HepG2 (cell line): ENCODE results near the gene TPCN2. TPM values are rescaled to one million over a fixed set of nuclear protein-coding genes. Genes with fewer than 3 reads are reported as not detected.

ENCODE experiments used
- ATAC-seq: fragments of 200-7000 bp; cut with Tn5 transposase; 3 replicates; pipeline ENCODE4 v1.9.1; 2020; ENCODE audit warnings: mild to moderate bottlenecking, moderate library complexity
- BruUV-seq: library from RNA; stranded (reverse); fragments of 400-500 nt; replicated peaks from 2 replicates; lab custom pipeline; 2021; lab: Mats Ljungman, UMichigan
- CTCF ChIA-PET: fragments of 300-600 bp; formaldehyde crosslinking; extraction: SDS; loops from one replicate; lab custom pipeline; 2021; ENCODE audit warnings: low total read pairs, inconsistent platforms, low intra/inter-chr PET ratio; lab: Yijun Ruan, JAX
- POLR2A ChIA-PET: fragments of 350-600 bp; sonication (Branson Sonifier 250); formaldehyde crosslinking; loops from one replicate; lab custom pipeline; 2020; ENCODE audit warnings: antibody characterized with exemption, inconsistent platforms; lab: Yijun Ruan, JAX
- DNase-seq: peaks from one replicate; pipeline ENCODE4 v3.0.0-alpha.2; 2015; ENCODE audit warnings: low spot score
- FAIRE-seq: peaks from 3 replicates; lab custom pipeline; 2011; peaks lifted over from hg19 to GRCh38; lab: Jason Lieb, UNC
- H2AFZ ChIP-seq: one replicate; pipeline ENCODE4 v1.6.1; 2011; ENCODE audit warnings: low read length, inconsistent platforms
- H3K27ac ChIP-seq: fragments of 300-600 bp; 3 replicates; pipeline ENCODE4 v1.8.0; 2011; ENCODE audit warnings: mixed run types, mild to moderate bottlenecking, mixed read lengths, low read length, inconsistent platforms; ENCODE audit not compliant: insufficient read depth; ENCODE audit errors: extremely low read length
- H3K27me3 ChIP-seq, 2 experiments: fragments of 200-600 bp in 1 of 2; 2 replicates in 1 of 2; 3 replicates in 1 of 2; pipeline versions ENCODE4 v1.6.0 to v1.8.0; 2011; ENCODE audit warnings: low read length in 2 of 2, mild to moderate bottlenecking in 2 of 2, moderate library complexity in 2 of 2, inconsistent platforms in 1 of 2; ENCODE audit not compliant: insufficient read depth in 2 of 2, control insufficient read depth in 1 of 2
- H3K36me3 ChIP-seq, 2 experiments: fragments of 200-600 bp in 1 of 2; replicated peaks in 1 of 2; 2 replicates in 1 of 2; 3 replicates in 1 of 2; pipeline versions ENCODE4 v1.5.1 to v1.8.0; 2011; ENCODE audit warnings: low read length in 2 of 2, inconsistent platforms in 1 of 2; ENCODE audit not compliant: insufficient read depth in 2 of 2, control insufficient read depth in 1 of 2
- H3K4me1 ChIP-seq: 2 replicates; pipeline ENCODE4 v1.5.1; 2012; ENCODE audit warnings: low read length, inconsistent platforms; ENCODE audit not compliant: insufficient read depth
- H3K4me2 ChIP-seq: 2 replicates; pipeline ENCODE4 v1.6.0; 2011; ENCODE audit warnings: low read depth, low read length, inconsistent platforms
- H3K4me3 ChIP-seq, 3 experiments: fragments of 200-600 bp in 1 of 3; sonication (generic), shearing (Covaris generic) in 1 of 3; replicated peaks in 1 of 3; 2 replicates each; pipeline ENCODE4 v1.5.1; 2011 to 2016; ENCODE audit warnings: low read length in 3 of 3, inconsistent platforms in 2 of 3, low read depth in 2 of 3, mild to moderate bottlenecking in 2 of 3, control low read depth in 1 of 3, mixed read lengths in 1 of 3; ENCODE audit not compliant: insufficient read depth in 1 of 3
- H3K79me2 ChIP-seq: one replicate; pipeline ENCODE4 v1.6.1; 2011; ENCODE audit warnings: low read length, inconsistent platforms; ENCODE audit not compliant: insufficient read depth
- H3K9ac ChIP-seq: 2 replicates; pipeline ENCODE4 v1.6.0; 2011; ENCODE audit warnings: mild to moderate bottlenecking, low read depth, low read length, inconsistent platforms; ENCODE audit not compliant: insufficient read depth
- H3K9me3 ChIP-seq: 2 replicates; pipeline ENCODE4 v1.5.1; 2012; ENCODE audit warnings: mild to moderate bottlenecking, low read length
- H4K20me1 ChIP-seq: 2 replicates; pipeline ENCODE4 v1.6.0; 2011; ENCODE audit warnings: inconsistent platforms, mild to moderate bottlenecking, low read length, moderate library complexity; ENCODE audit not compliant: insufficient read depth
- AGO2 ChIP-seq: fragments of 200-400 bp; formaldehyde crosslinking; optimal IDR thresholded peaks from 2 replicates; pipeline ENCODE3; 2017; ENCODE audit warnings: mild to moderate bottlenecking, low read depth, low read length, moderate library complexity
- MIXL1 ChIP-seq: IDR thresholded peaks from 2 replicates; pipeline ENCODE4 v1.6.1; 2016
- SMC3 ChIP-seq: IDR thresholded peaks from 2 replicates; pipeline ENCODE4 v1.6.1; 2011; ENCODE audit warnings: low read length, improper control_type of control experiment
- ZHX2 ChIP-seq, 2 experiments: sonication (generic) in 1 of 2; formaldehyde crosslinking in 1 of 2; IDR thresholded peaks; 2 replicates each; pipeline versions ENCODE4 v1.6.1 to v1.9.0; 2014 to 2022; ENCODE audit warnings: antibody characterized with exemption in 1 of 2, borderline replicate concordance in 1 of 2, inconsistent platforms in 1 of 2, low read depth in 1 of 2, missing genetic modification reagents in 1 of 2
- ZNF629 ChIP-seq: sonication (generic); formaldehyde crosslinking; conservative IDR thresholded peaks from 2 replicates; pipeline ENCODE4 v1.5.0; 2020; ENCODE audit warnings: missing genetic modification reagents
- WGBS: methylation state at CpG from one replicate; pipeline ENCODE4 v1.1.6; 2017; ENCODE audit warnings: low lambda C conversion rate; 5-methylcytosine and 5-hydroxymethylcytosine counted together
- in situ Hi-C: cut with HindIII; loops from 2 replicates; pipeline ENCODE4 v1.10.0; 2017; ENCODE audit warnings: low pct_unique_long_range_greater_than_20kb; ENCODE audit not compliant: extremely low pct_ligation_motif_present
- intact Hi-C: fragments of 100-400 bp; cut with micrococcal nuclease; formaldehyde crosslinking; loops from one replicate; pipeline ENCODE4 v1.10.0; 2022; ENCODE audit not compliant: unreplicated experiment
- polyA plus RNA-seq, 8 experiments: library from polyadenylated mRNA; depleted of rRNA in 3 of 8; stranded (reverse) in 7 of 8; unstranded in 1 of 8; fragments of >200 nt; fragmentation: Illumina TruSeq in 4 of 8; extraction: Trizol in 4 of 8; gene quantifications; 2 replicates each; pipeline versions ENCODE4 v1.2.1 to v1.2.3, GENCODE V29; 2011 to 2016; ENCODE audit warnings: low read depth in 4 of 8, missing spikeins in 1 of 8, mixed read lengths in 1 of 8; ENCODE audit not compliant: insufficient read depth in 1 of 8
- total RNA-seq, 5 experiments: library from RNA; depleted of rRNA; stranded (reverse); fragments of >200 nt; fragmentation: Illumina TruSeq; extraction: Trizol; gene quantifications; 2 replicates each; pipeline ENCODE4 v1.2.3, GENCODE V29; 2016; ENCODE audit warnings: low read depth in 1 of 5

Gene TPCN2
- total and polyA plus RNA-seq, 2 of the 13 experiments (the other 11 are each of a cell fraction or from before 2014, with no cell fraction given): 5.6 to 5.9 TPM

GRCh38 chr11:69055598-69056516 is 7.1 kb downstream of the TPCN2 start (continued):
- TF ChIP-seq ZHX2 (IDR thresholded peaks at IDR 0.05; ENCODE audit: low read depth): no peak
- no peak for TF ChIP-seq ZHX2 (CRISPR knock-in tag; IDR thresholded peaks at IDR 0.05; ENCODE audit: borderline replicate concordance)

DNA sequence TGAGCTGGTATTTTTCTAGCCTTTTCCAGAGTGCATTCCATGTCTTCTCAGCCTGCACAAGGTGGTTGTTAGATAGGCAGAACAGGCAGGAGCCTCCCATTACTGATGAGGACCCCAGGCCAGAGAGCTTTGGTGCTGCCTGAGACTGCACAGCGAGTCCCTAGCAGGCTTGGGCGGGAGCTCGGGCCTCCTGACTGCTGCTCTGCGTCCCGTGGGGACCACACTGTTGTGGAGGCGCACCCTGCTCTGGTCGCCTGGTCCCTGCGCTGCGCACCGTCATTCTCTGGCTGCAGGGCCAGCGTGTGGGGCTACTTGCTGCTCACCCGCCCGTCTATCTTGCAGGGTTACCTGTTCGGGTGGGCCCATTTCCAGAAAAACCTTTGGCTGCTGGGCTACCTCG is 8.5 kb downstream of the TPCN2 start:
- H2AFZ ChIP-seq: no peak overlapping the region
- CTCF ChIA-PET: no interaction called here
- no peak for ATAC-seq
- H3K9me3 ChIP-seq: no peaks in the 10 kb centered on the region
- H3K4me3 ChIP-seq: no peak overlapping the region
- WGBS: 96% methylated on average over 8 of the region's 15 CpGs
- H3K36me3 ChIP-seq: peaks cover 2 to 8% of the 10 kb centered on the region in 2 experiments; a peak in 3 of 5 replicates
- no peak overlapping the region for H3K27ac ChIP-seq
- in situ Hi-C loops (no loop called here), intact Hi-C loops (no loop called here)
- H3K4me1 ChIP-seq: peaks cover 11% of the 10 kb centered on the region
- H3K79me2 ChIP-seq: no peaks in the 10 kb centered on the region
- no peak for FAIRE-seq
- H3K9ac ChIP-seq: no peak overlapping the region
- TF ChIP-seq MIXL1 (CRISPR knock-in tag) (no peak), AGO2 (peak; percentile 0), SMC3 (no peak), ZNF629 (CRISPR knock-in tag) (no peak)
- no peak for DNase-seq
- peaks cover 5% of the 10 kb centered on the region; the same call in 1 of the 2 replicates for H4K20me1 ChIP-seq
- POLR2A ChIA-PET: no interaction called here
- H3K27me3 ChIP-seq: no peaks in the 10 kb centered on the region
- no TSS peak for BruUV-seq
- no peak overlapping the region for H3K4me2 ChIP-seq
